ENCODE results near the gene CAD.
"Not testable (repeated sequence)": the region's sequence is repeated elsewhere in the genome, so short reads cannot be mapped to it uniquely, and the experiment has no call there.

- not testable (repeated sequence) for TF ChIP-seq POLR2A, CTCF, EP300, POLR2AphosphoS5 (IDR thresholded peaks at IDR 0.05)
These were observed 51.1 kb downstream of the CAD start for GRCh38 chr2:27268296-27268695.
